T-helper 1 cell treated with Interleukin-12 subunit alpha and Interleukin-12 subunit beta and Interleukin-4 antibody, amounts not matched to agents 30 ng/mL and 1 ng/mL, for 36 hours (primary cell): ENCODE measurements around the gene RTN3. TPM values are rescaled to one million over a fixed set of nuclear protein-coding genes. Genes with fewer than 3 reads are reported as not detected.

ENCODE experiments used
- total RNA-seq: library from RNA; stranded (reverse); gene quantifications from 2 replicates; pipeline ENCODE4 v1.2.3, GENCODE V29; 2022

The RTN3 gene
- total RNA-seq, 1 donor from 2014 or later, result 63.9 TPM

Other genes with a start within 250 kb of the RTN3 start
- not detected in 2 replicates for gene PLAAT5, start 190.3 kb upstream of the RTN3 start, total RNA-seq
- gene LGALS12, start 175.4 kb upstream of the RTN3 start, total RNA-seq, result 0.17 TPM in 1 of 2 replicates, not detected in the other
- 136 and 138 TPM in 2 replicates for gene PLAAT4, start 144.7 kb upstream of the RTN3 start, total RNA-seq
- 0.29 TPM in 1 of 2 replicates, not detected in the other for gene PLAAT2, start 118.1 kb upstream of the RTN3 start, total RNA-seq
- 2.9 and 3.0 TPM in 2 replicates for gene PLAAT3, start 67.1 kb upstream of the RTN3 start, total RNA-seq
- 31.1 and 33.0 TPM in 2 replicates for gene ATL3, start 10.1 kb upstream of the RTN3 start, total RNA-seq
- gene ZFTA, start 87.3 kb downstream of the RTN3 start, total RNA-seq, result 2.2 TPM in 2 replicates
- 40.2 and 40.9 TPM in 2 replicates for gene SPINDOC, start 132.0 kb downstream of the RTN3 start, total RNA-seq
- gene MARK2, start 157.6 kb downstream of the RTN3 start, total RNA-seq, result 65.9 and 70.4 TPM in 2 replicates
- gene RCOR2, start 235.7 kb downstream of the RTN3 start, total RNA-seq, result 0.17 TPM in 1 of 2 replicates, not detected in the other